ENCODE measurements around the gene CCDC73. TPM values are rescaled to one million over a fixed set of nuclear protein-coding genes. Genes with fewer than 3 reads are reported as not detected.

CCDC73 gene
- total RNA-seq, 1 donor from 2014 or later = not detected

GRCh38 chr11:32821517-32821916 is 27.1 kb upstream of the CCDC73 start:
- no peaks in the 10 kb centered on the region for H3K36me3 Mint-ChIP-seq (ENCODE audit: low read depth)
- no peak overlapping the region for H3K4me3 Mint-ChIP-seq
- no peaks in the 10 kb centered on the region for H3K4me1 Mint-ChIP-seq
- no peak for DNase-seq (ENCODE audit: low read depth, low spot score)
- TF ChIP-seq CTCF (conservative IDR thresholded peaks at IDR 0.05) = no peak
- H3K27me3 Mint-ChIP-seq (ENCODE audit: low read depth) = peaks cover 11% of the 10 kb centered on the region
- H3K27ac Mint-ChIP-seq (ENCODE audit: unreplicated experiment) = no peak overlapping the region
- H3K9me3 Mint-ChIP-seq = no peaks in the 10 kb centered on the region

GRCh38 chr11:32820497-32820896 is 26.0 kb upstream of the CCDC73 start:
- Mint-ChIP-seq H3K9me3 (no peaks in the 10 kb centered on the region), H3K27me3 (ENCODE audit: low read depth) (peaks cover 15% of the 10 kb centered on the region), H3K4me1 (no peaks in the 10 kb centered on the region), H3K36me3 (ENCODE audit: low read depth) (no peaks in the 10 kb centered on the region), H3K27ac (ENCODE audit: unreplicated experiment) (no peak overlapping the region), H3K4me3 (no peak overlapping the region)
- no peak for DNase-seq (ENCODE audit: low read depth, low spot score)
- TF ChIP-seq CTCF (conservative IDR thresholded peaks at IDR 0.05) = no peak

GRCh38 chr11:32819187-32819586 is 24.7 kb upstream of the CCDC73 start:
- Mint-ChIP-seq H3K27ac (ENCODE audit: unreplicated experiment) (no peak overlapping the region), H3K4me3 (no peak overlapping the region), H3K9me3 (no peaks in the 10 kb centered on the region), H3K36me3 (ENCODE audit: low read depth) (no peaks in the 10 kb centered on the region), H3K4me1 (no peaks in the 10 kb centered on the region), H3K27me3 (ENCODE audit: low read depth) (peaks cover 16% of the 10 kb centered on the region)
- TF ChIP-seq CTCF (conservative IDR thresholded peaks at IDR 0.05) = no peak
- DNase-seq (ENCODE audit: low read depth, low spot score) = no peak

GRCh38 chr11:32817852-32818183 is 23.4 kb upstream of the CCDC73 start:
- no peak for TF ChIP-seq CTCF (conservative IDR thresholded peaks at IDR 0.05)

GRCh38 chr11:32817181-32817851 is 22.9 kb upstream of the CCDC73 start:
- no peaks in the 10 kb centered on the region for H3K4me1 Mint-ChIP-seq
- H3K27ac Mint-ChIP-seq (ENCODE audit: unreplicated experiment) = no peak overlapping the region
- H3K4me3 Mint-ChIP-seq = no peak overlapping the region
- H3K36me3 Mint-ChIP-seq (ENCODE audit: low read depth) = no peaks in the 10 kb centered on the region
- H3K9me3 Mint-ChIP-seq = no peaks in the 10 kb centered on the region
- peaks cover 16% of the 10 kb centered on the region for H3K27me3 Mint-ChIP-seq (ENCODE audit: low read depth)
- DNase-seq (ENCODE audit: low read depth, low spot score) = no peak
- no peak for TF ChIP-seq CTCF (conservative IDR thresholded peaks at IDR 0.05)

More at GRCh38 chr11:32817852-32818183, 23.4 kb upstream of the CCDC73 start:
- Mint-ChIP-seq H3K4me1 (no peaks in the 10 kb centered on the region), H3K9me3 (no peaks in the 10 kb centered on the region), H3K4me3 (no peak overlapping the region), H3K27me3 (ENCODE audit: low read depth) (peaks cover 16% of the 10 kb centered on the region), H3K36me3 (ENCODE audit: low read depth) (no peaks in the 10 kb centered on the region), H3K27ac (ENCODE audit: unreplicated experiment) (no peak overlapping the region)
- no peak for DNase-seq (ENCODE audit: low read depth, low spot score)

Measured in neural crest cell (in vitro differentiated cells).